Endothelial cell of umbilical vein (primary cell): ENCODE measurements around the gene MFN1. TPM values are rescaled to one million over a fixed set of nuclear protein-coding genes. Genes with fewer than 3 reads are reported as not detected.

ENCODE experiments used
- BruUV-seq: library from RNA; stranded (reverse); fragments of 400-500 nt; replicated peaks from 2 replicates; lab custom pipeline; 2021; lab: Mats Ljungman, UMichigan
- CTCF ChIA-PET: fragments of 300-600, 350-600 bp; sonication (Branson Sonifier 250); formaldehyde crosslinking; loops from one replicate; lab custom pipeline; 2021; ENCODE audit warnings: antibody characterized with exemption, inconsistent platforms; lab: Charles Lee
- POLR2A ChIA-PET: fragments of 300-600, 350-600 bp; sonication (Branson Sonifier 250); formaldehyde crosslinking; loops from one replicate; lab custom pipeline; 2021; ENCODE audit warnings: antibody characterized with exemption, inconsistent platforms; lab: Charles Lee
- DNase-seq: peaks from one replicate; pipeline ENCODE4 v3.0.0-alpha.2; 2011; ENCODE audit warnings: low read depth, low spot score
- FAIRE-seq: peaks from 2 replicates; lab custom pipeline; 2011; peaks lifted over from hg19 to GRCh38; lab: Jason Lieb, UNC
- H2AFZ ChIP-seq: 2 replicates; pipeline ENCODE4 v1.6.0; 2012; ENCODE audit warnings: low read depth, low read length, control low read depth, inconsistent platforms
- H3K27ac ChIP-seq: 2 replicates; pipeline ENCODE4 v1.5.1; 2011; ENCODE audit warnings: low read depth, mild to moderate bottlenecking, control low read depth, low read length, moderate library complexity; ENCODE audit not compliant: insufficient read depth
- H3K27me3 ChIP-seq, 2 experiments: 2 replicates each; pipeline versions ENCODE4 v1.6.0 to v1.6.1; 2011; ENCODE audit warnings: low read length in 2 of 2, mixed read lengths in 1 of 2; ENCODE audit not compliant: control insufficient read depth in 2 of 2, insufficient read depth in 2 of 2
- H3K36me3 ChIP-seq, 2 experiments: 2 replicates in 1 of 2; 3 replicates in 1 of 2; pipeline ENCODE4 v1.5.1; 2011; ENCODE audit warnings: low read length in 2 of 2, mild to moderate bottlenecking in 1 of 2, moderate library complexity in 1 of 2; ENCODE audit not compliant: control insufficient read depth in 2 of 2, insufficient read depth in 2 of 2; ENCODE audit errors: extremely low read depth in 1 of 2
- H3K4me1 ChIP-seq: 3 replicates; pipeline ENCODE4 v1.5.1; 2011; ENCODE audit warnings: mild to moderate bottlenecking, low read length; ENCODE audit not compliant: control insufficient read depth, insufficient read depth; ENCODE audit errors: extremely low read depth
- H3K4me2 ChIP-seq: 2 replicates; pipeline ENCODE4 v1.6.1; 2011; ENCODE audit warnings: low read length, control low read depth, mixed read lengths; ENCODE audit not compliant: insufficient read depth
- H3K4me3 ChIP-seq, 3 experiments: fragments of 200-600 bp in 1 of 3; sonication (generic), shearing (Covaris generic) in 1 of 3; replicated peaks in 1 of 3; 2 replicates each; pipeline ENCODE4 v1.5.1; 2011 to 2016; ENCODE audit warnings: control low read depth in 3 of 3, low read length in 3 of 3, mild to moderate bottlenecking in 2 of 3, inconsistent platforms in 1 of 3, low read depth in 1 of 3, moderate library complexity in 1 of 3; ENCODE audit not compliant: insufficient read depth in 1 of 3
- H3K79me2 ChIP-seq: 2 replicates; pipeline ENCODE4 v1.6.0; 2012; ENCODE audit warnings: low read length, inconsistent platforms; ENCODE audit not compliant: control insufficient read depth, insufficient read depth
- H3K9ac ChIP-seq: replicated peaks from 2 replicates; pipeline ENCODE3; 2011; ENCODE audit warnings: low read length, control low read depth; ENCODE audit not compliant: insufficient read depth; ENCODE audit errors: extremely low read depth
- H3K9me1 ChIP-seq: replicated peaks from 3 replicates; pipeline ENCODE4 v1.6.0; 2011; ENCODE audit warnings: mild to moderate bottlenecking, low read length; ENCODE audit not compliant: control insufficient read depth, insufficient read depth; ENCODE audit errors: extremely low read depth
- H3K9me3 ChIP-seq: replicated peaks from 2 replicates; pipeline ENCODE4 v1.5.1; 2012; ENCODE audit warnings: low read length, inconsistent platforms; ENCODE audit not compliant: control insufficient read depth, insufficient read depth
- H4K20me1 ChIP-seq: replicated peaks from 2 replicates; pipeline ENCODE3; 2011; ENCODE audit warnings: mild to moderate bottlenecking, low read length; ENCODE audit not compliant: control insufficient read depth, insufficient read depth; ENCODE audit errors: extremely low read depth
- EZH2 ChIP-seq: IDR thresholded peaks from 2 replicates; pipeline ENCODE4 v1.6.1; 2012; ENCODE audit warnings: borderline replicate concordance, low read depth, mild to moderate bottlenecking, moderate library complexity, low read length, inconsistent platforms; ENCODE audit not compliant: severe bottlenecking
- FOS ChIP-seq: IDR thresholded peaks from 2 replicates; pipeline ENCODE4 v1.6.1; 2011; ENCODE audit warnings: mild to moderate bottlenecking, low read length, moderate library complexity, borderline replicate concordance; ENCODE audit not compliant: insufficient read depth
- GATA2 ChIP-seq: IDR thresholded peaks from 2 replicates; pipeline ENCODE4 v1.7.0; 2011; ENCODE audit warnings: low read depth, mild to moderate bottlenecking, moderate library complexity, mixed read lengths, low read length; ENCODE audit not compliant: insufficient read length, insufficient read depth
- JUN ChIP-seq: IDR thresholded peaks from 2 replicates; pipeline ENCODE4 v1.6.1; 2011; ENCODE audit warnings: borderline replicate concordance, low read depth; ENCODE audit not compliant: insufficient read length, insufficient read depth
- MAX ChIP-seq: IDR thresholded peaks from 2 replicates; pipeline ENCODE4 v1.6.1; 2011; ENCODE audit not compliant: insufficient read depth, insufficient read length
- MYC ChIP-seq: IDR thresholded peaks from one replicate; pipeline ENCODE4 v1.6.1; 2011; ENCODE audit warnings: mild to moderate bottlenecking, low read depth, low read length
- POLR2A ChIP-seq: IDR thresholded peaks from 2 replicates; pipeline ENCODE4 v1.6.1; 2012; ENCODE audit warnings: low read depth, mild to moderate bottlenecking, control low read depth, low read length
- POLR2AphosphoS5 ChIP-seq: IDR thresholded peaks from 2 replicates; pipeline ENCODE4 v1.6.1; 2012; ENCODE audit warnings: low read depth, mild to moderate bottlenecking, control low read depth, low read length, moderate library complexity; ENCODE audit not compliant: insufficient read depth
- dilution Hi-C: fragments of 300-500 bp; cut with MboI; formaldehyde crosslinking; loops from one replicate; pipeline ENCODE4 v1.15.0; 2019; ENCODE audit warnings: low sequenced_read_pairs; ENCODE audit not compliant: extremely low pct_ligation_motif_present
- intact Hi-C: fragments of 100-400 bp; cut with micrococcal nuclease; formaldehyde crosslinking; loops from one replicate; pipeline ENCODE4 v1.10.0; 2022
- polyA plus RNA-seq, 4 experiments: library from polyadenylated mRNA; depleted of rRNA in 3 of 4; stranded (reverse) in 3 of 4; unstranded in 1 of 4; fragments of >200 nt; gene quantifications; 2 replicates each; pipeline versions ENCODE4 v1.2.1 to v1.2.3, GENCODE V29; 2011 to 2012; ENCODE audit warnings: missing spikeins in 1 of 4
- total RNA-seq: library from RNA; stranded (reverse); gene quantifications from 2 replicates; pipeline ENCODE4 v1.2.3, GENCODE V29; 2021

MFN1 gene
- total and polyA plus RNA-seq, 2 donors (not counting 3 experiments of a cell fraction or from before 2014, with no cell fraction given) = 11.6 to 42.9 TPM

- H3K9me1 ChIP-seq = no peaks in the 10 kb centered on the region
- ChIA-PET POLR2A (no interaction called here), CTCF (no interaction called here)
- H3K9ac ChIP-seq = no peak overlapping the region
- H2AFZ ChIP-seq = no peak overlapping the region
- no peaks in the 10 kb centered on the region for H3K27me3 ChIP-seq
- FAIRE-seq (no peak), DNase-seq (no peak)
- no peak overlapping the region for H3K4me3 ChIP-seq
- intact Hi-C loops = no loop called here
- TF ChIP-seq MYC (no peak), EZH2 (no peak), MAX (no peak), POLR2AphosphoS5 (no peak), GATA2 (no peak), FOS (no peak), JUN (no peak), POLR2A (no peak)
- H3K4me2 ChIP-seq = no peak overlapping the region
- dilution Hi-C loops = no loop called here
- no peaks in the 10 kb centered on the region for H3K9me3 ChIP-seq
- H3K79me2 ChIP-seq = no peaks in the 10 kb centered on the region
- H3K36me3 ChIP-seq = no peaks in the 10 kb centered on the region
- no peaks in the 10 kb centered on the region for H3K4me1 ChIP-seq
- no peaks in the 10 kb centered on the region for H4K20me1 ChIP-seq
- H3K27ac ChIP-seq = no peak overlapping the region
- no TSS peak for BruUV-seq
Measured at GRCh38 chr3:179308001-179308400, 39.5 kb upstream of the MFN1 start.
